Measurements from ENCODE around the gene POM121L12. TPM values are rescaled to one million over a fixed set of nuclear protein-coding genes. Genes with fewer than 3 reads are reported as not detected.

Gene POM121L12
- total and polyA plus RNA-seq, 2 donors (not counting 1 experiment from before 2014, with no cell fraction given): not detected

- no peaks in the 10 kb centered on the region for H3K79me2 ChIP-seq (ENCODE audit: control insufficient read depth, insufficient read depth, low read length)
- no peaks in the 10 kb centered on the region for H3K4me1 Mint-ChIP-seq
- no peak overlapping the region for H2AFZ ChIP-seq (ENCODE audit: insufficient read depth, low read depth, low read length, poor library complexity, severe bottlenecking)
- H3K36me3 ChIP-seq (replicated peaks in 1 of 2; ENCODE audit: control extremely low read depth in 1 of 2, control insufficient read depth in 1 of 2, extremely low read depth in 1 of 2, insufficient read depth in 2 of 2, low read length in 1 of 2): no peaks in the 10 kb centered on the region
- no peaks in the 10 kb centered on the region for H3K4me1 ChIP-seq (ENCODE audit: control insufficient read depth in 2 of 2, insufficient read depth in 2 of 2, low read length in 2 of 2)
- H3K4me3 ChIP-seq (ENCODE audit: control extremely low read depth in 1 of 5, extremely low read depth in 1 of 5, insufficient read depth in 1 of 5, low read depth in 2 of 5, low read length in 4 of 5): no peak overlapping the region
- 71% methylated on average over 2 of the region's 2 CpGs for WGBS (ENCODE audit: insufficient coverage)
- ChIA-PET CTCF (no interaction called here), POLR2A (no interaction called here)
- peaks cover 0 to 3% (median under 1%) of the 10 kb centered on the region in 3 donors for H3K9me3 ChIP-seq (ENCODE audit: control extremely low read depth in 1 of 3, control insufficient read depth in 2 of 3, insufficient read depth in 1 of 3, low read length in 2 of 3)
- ATAC-seq (ENCODE audit: low read depth) (no peak), DNase-seq (no peak)
- intact Hi-C loops (cut with micrococcal nuclease): no loop called here
- no peaks in the 10 kb centered on the region for H3K27me3 ChIP-seq (replicated peaks in 1 of 4; ENCODE audit: control extremely low read depth in 1 of 4, control insufficient read depth in 3 of 4, insufficient read depth in 4 of 4, low read length in 3 of 4)
- no peak overlapping the region for H3K4me3 Mint-ChIP-seq
- no peak overlapping the region for H3K27ac Mint-ChIP-seq
- H3K27me3 Mint-ChIP-seq: no peaks in the 10 kb centered on the region
- peaks cover 8% of the 10 kb centered on the region for H3K9me3 Mint-ChIP-seq (ENCODE audit: insufficient read depth)
- H3K4me2 ChIP-seq (replicated peaks; ENCODE audit: low read depth, low read length, poor library complexity, severe bottlenecking): no peak overlapping the region
- H3K27ac ChIP-seq (ENCODE audit: low read length in 2 of 2): no peak overlapping the region
- H4K20me1 ChIP-seq (ENCODE audit: control insufficient read depth, insufficient read depth, low read length, poor library complexity, severe bottlenecking): no peaks in the 10 kb centered on the region
- H3K9ac ChIP-seq (ENCODE audit: low read length): no peak overlapping the region
- no peak for TF ChIP-seq EZH2 (IDR thresholded peaks at IDR 0.05; ENCODE audit: borderline replicate concordance, insufficient read depth, low read depth, low read length, poor library complexity, severe bottlenecking)
- TF ChIP-seq, protein P1, sequence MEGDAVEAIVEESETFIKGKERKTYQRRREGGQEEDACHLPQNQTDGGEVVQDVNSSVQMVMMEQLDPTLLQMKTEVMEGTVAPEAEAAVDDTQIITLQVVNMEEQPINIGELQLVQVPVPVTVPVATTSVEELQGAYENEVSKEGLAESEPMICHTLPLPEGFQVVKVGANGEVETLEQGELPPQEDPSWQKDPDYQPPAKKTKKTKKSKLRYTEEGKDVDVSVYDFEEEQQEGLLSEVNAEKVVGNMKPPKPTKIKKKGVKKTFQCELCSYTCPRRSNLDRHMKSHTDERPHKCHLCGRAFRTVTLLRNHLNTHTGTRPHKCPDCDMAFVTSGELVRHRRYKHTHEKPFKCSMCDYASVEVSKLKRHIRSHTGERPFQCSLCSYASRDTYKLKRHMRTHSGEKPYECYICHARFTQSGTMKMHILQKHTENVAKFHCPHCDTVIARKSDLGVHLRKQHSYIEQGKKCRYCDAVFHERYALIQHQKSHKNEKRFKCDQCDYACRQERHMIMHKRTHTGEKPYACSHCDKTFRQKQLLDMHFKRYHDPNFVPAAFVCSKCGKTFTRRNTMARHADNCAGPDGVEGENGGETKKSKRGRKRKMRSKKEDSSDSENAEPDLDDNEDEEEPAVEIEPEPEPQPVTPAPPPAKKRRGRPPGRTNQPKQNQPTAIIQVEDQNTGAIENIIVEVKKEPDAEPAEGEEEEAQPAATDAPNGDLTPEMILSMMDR (IDR thresholded peaks at IDR 0.05): no peak
Measured at GRCh38 chr7:53070883-53071282, 35.5 kb downstream of the POM121L12 start.

Data from B cell (primary cell).